WTC11 (cell line): ENCODE measurements around the gene ASS1. TPM values are rescaled to one million over a fixed set of nuclear protein-coding genes. Genes with fewer than 3 reads are reported as not detected.
A peak's percentile ranks its signal among the peaks of the same experiment; 100 is the strongest.

Source experiments
- ATAC-seq: fragments of 200-7000 bp; cut with Tn5 transposase; 2 replicates; pipeline ENCODE4 v1.10.0; 2021; ENCODE audit warnings: mild to moderate bottlenecking, moderate library complexity
- CTCF ChIA-PET: fragments of 300-600 bp; sonication (Branson Sonifier 250); formaldehyde crosslinking; loops from one replicate; lab custom pipeline; 2021; ENCODE audit warnings: antibody characterized with exemption; lab: Charles Lee
- POLR2A ChIA-PET: fragments of 350-600 bp; sonication (Branson Sonifier 250); formaldehyde crosslinking; loops from one replicate; lab custom pipeline; 2021; ENCODE audit warnings: antibody characterized with exemption; lab: Charles Lee
- DNase-seq: peaks from one replicate; pipeline ENCODE4 v3.0.0; 2021; ENCODE audit warnings: low spot score
- H3K27ac Mint-ChIP-seq: 2 replicates; pipeline ENCODE4 v1.8.0; 2021; ENCODE audit warnings: mixed read lengths
- H3K27me3 Mint-ChIP-seq: 2 replicates; pipeline ENCODE4 v1.8.0; 2021; ENCODE audit warnings: low read depth, mild to moderate bottlenecking, moderate library complexity, mixed read lengths
- H3K36me3 Mint-ChIP-seq: 2 replicates; pipeline ENCODE4 v1.8.0; 2021; ENCODE audit warnings: mixed read lengths
- H3K4me1 Mint-ChIP-seq: 2 replicates; pipeline ENCODE4 v1.8.0; 2022; ENCODE audit warnings: mixed read lengths
- H3K4me3 Mint-ChIP-seq: 2 replicates; pipeline ENCODE4 v1.8.0; 2021; ENCODE audit warnings: mild to moderate bottlenecking, moderate library complexity, mixed read lengths
- H3K9me3 Mint-ChIP-seq: 2 replicates; pipeline ENCODE4 v1.8.0; 2021; ENCODE audit warnings: mixed read lengths
- CREB1 ChIP-seq: sonication (generic); formaldehyde crosslinking; IDR thresholded peaks from 2 replicates; pipeline ENCODE4 v1.8.0; 2023; ENCODE audit warnings: mild to moderate bottlenecking, missing genetic modification reagents
- CREM ChIP-seq: sonication (generic); formaldehyde crosslinking; IDR thresholded peaks from 2 replicates; pipeline ENCODE4 v1.8.1; 2022; ENCODE audit warnings: mild to moderate bottlenecking, missing genetic modification reagents, moderate library complexity
- ETV6 ChIP-seq: sonication (generic); formaldehyde crosslinking; IDR thresholded peaks from 2 replicates; pipeline ENCODE4 v1.8.1; 2022; ENCODE audit warnings: mild to moderate bottlenecking, missing genetic modification reagents
- FOXJ3 ChIP-seq: sonication (generic); formaldehyde crosslinking; IDR thresholded peaks from 2 replicates; pipeline ENCODE4 v1.9.0; 2021; ENCODE audit warnings: missing genetic modification reagents, mild to moderate bottlenecking, borderline replicate concordance
- GABPB1 ChIP-seq: sonication (generic); formaldehyde crosslinking; IDR thresholded peaks from 2 replicates; pipeline ENCODE4 v1.8.1; 2023; ENCODE audit warnings: mild to moderate bottlenecking, missing genetic modification reagents
- NR1H2 ChIP-seq: sonication (generic); formaldehyde crosslinking; IDR thresholded peaks from 2 replicates; pipeline ENCODE4 v1.9.0; 2021; ENCODE audit warnings: mild to moderate bottlenecking, moderate library complexity, missing genetic modification reagents
- RELA ChIP-seq: sonication (generic); formaldehyde crosslinking; IDR thresholded peaks from 2 replicates; pipeline ENCODE4 v1.8.1; 2022; ENCODE audit warnings: missing genetic modification reagents, mild to moderate bottlenecking, borderline replicate concordance
- RORB ChIP-seq: fragments of 250-450 bp; sonication (Bioruptor Pico); IDR thresholded peaks from 2 replicates; pipeline ENCODE4 v1.9.0; 2021; ENCODE audit warnings: mild to moderate bottlenecking
- SMAD3 ChIP-seq: sonication (generic); formaldehyde crosslinking; IDR thresholded peaks from 2 replicates; pipeline ENCODE4 v1.8.0; 2022; ENCODE audit warnings: missing genetic modification reagents, mild to moderate bottlenecking, borderline replicate concordance
- ZBTB21 ChIP-seq: sonication (generic); formaldehyde crosslinking; IDR thresholded peaks from 2 replicates; pipeline ENCODE4 v1.8.1; 2023; ENCODE audit warnings: mild to moderate bottlenecking, missing genetic modification reagents, borderline replicate concordance
- ZNF263 ChIP-seq: sonication (generic); formaldehyde crosslinking; IDR thresholded peaks from 2 replicates; pipeline ENCODE4 v1.8.1; 2022; ENCODE audit warnings: low read depth, mild to moderate bottlenecking, moderate library complexity, missing genetic modification reagents
- ZNF396 ChIP-seq: fragments of 250-450 bp; sonication (Bioruptor Pico); IDR thresholded peaks from 2 replicates; pipeline ENCODE4 v1.8.0; 2021; ENCODE audit warnings: mild to moderate bottlenecking, moderate library complexity, borderline replicate concordance
- ZNF416 ChIP-seq: fragments of 250-450 bp; sonication (Bioruptor Pico); IDR thresholded peaks from 2 replicates; pipeline ENCODE4 v1.9.0; 2021; ENCODE audit warnings: mild to moderate bottlenecking, inconsistent platforms
- total RNA-seq: library from RNA; stranded (reverse); gene quantifications from 3 replicates; pipeline ENCODE4 v1.2.3, GENCODE V29; 2021
- TF ChIP-seq, protein P1 (sequence below): fragments of 200-600 bp; IDR thresholded peaks from 2 replicates; pipeline ENCODE4 v1.8.0; 2022; ENCODE audit warnings: antibody characterized with exemption
- TF ChIP-seq, protein P2 (sequence below): sonication (generic); formaldehyde crosslinking; IDR thresholded peaks from 2 replicates; pipeline ENCODE4 v1.8.1; 2023; ENCODE audit warnings: mild to moderate bottlenecking, missing genetic modification reagents, moderate library complexity
- TF ChIP-seq, protein P3 (sequence below): fragments of 250-450 bp; sonication (Bioruptor Pico); IDR thresholded peaks from 2 replicates; pipeline ENCODE4 v1.9.0; 2021; ENCODE audit warnings: mild to moderate bottlenecking
- TF ChIP-seq, protein P4 (sequence below): sonication (generic); formaldehyde crosslinking; IDR thresholded peaks from 2 replicates; pipeline ENCODE4 v1.8.1; 2023; ENCODE audit warnings: mild to moderate bottlenecking, missing genetic modification reagents, borderline replicate concordance
- TF ChIP-seq, protein P5 (sequence below): sonication (generic); formaldehyde crosslinking; IDR thresholded peaks from 2 replicates; pipeline ENCODE4 v1.8.0; 2023; ENCODE audit warnings: missing genetic modification reagents, mild to moderate bottlenecking, borderline replicate concordance

The ASS1 gene
- total RNA-seq, 1 experiment from 2014 or later: 95.7 TPM

DNA sequence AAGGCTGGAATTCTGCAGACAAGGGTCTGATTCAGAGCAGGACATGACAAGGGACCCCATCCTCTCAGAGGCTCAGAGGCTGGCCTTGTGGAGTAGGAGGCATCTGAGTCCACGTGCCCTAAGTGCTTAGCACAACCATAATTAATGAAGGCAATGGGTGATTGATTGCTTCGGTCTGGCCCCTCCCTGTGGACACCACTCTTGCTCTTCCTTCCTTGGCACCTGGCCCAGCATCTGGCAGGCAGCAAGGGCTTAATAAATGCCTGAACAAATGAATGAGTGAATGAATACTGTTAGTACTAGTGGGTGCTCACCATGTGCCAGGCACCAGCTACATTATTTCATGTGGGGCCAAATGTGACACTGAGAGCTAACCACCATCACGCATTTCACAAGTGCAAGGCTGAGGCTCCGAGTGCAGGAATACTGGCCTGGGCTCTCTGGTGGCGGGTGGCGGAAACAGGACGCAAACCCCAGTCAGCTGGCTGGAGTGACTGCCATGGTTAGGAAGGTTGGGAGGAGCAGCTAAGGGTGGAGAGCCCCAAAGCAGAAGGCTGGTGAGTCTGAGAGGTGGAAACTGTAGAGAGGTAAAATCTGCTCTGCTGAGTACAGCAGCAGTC lies 53.6 kb downstream of the ASS1 start:
- POLR2A ChIA-PET: no interaction called here
- no peak overlapping the region for H3K27ac Mint-ChIP-seq
- no peak overlapping the region for H3K4me3 Mint-ChIP-seq
- CTCF ChIA-PET: interaction anchor here (1.0 kb wide), 1 partner anchor 186 kb away, joined by 3 read pairs; no protein-coding TSS in a partner anchor
- peaks cover 10% of the 10 kb centered on the region for H3K9me3 Mint-ChIP-seq
- peaks cover 13% of the 10 kb centered on the region for H3K36me3 Mint-ChIP-seq
- ATAC-seq (no peak), DNase-seq (no peak)
- H3K27me3 Mint-ChIP-seq: no peaks in the 10 kb centered on the region
- no peak for TF ChIP-seq ZNF263
- no peak for TF ChIP-seq SMAD3
- TF ChIP-seq ZNF396: no peak
- no peak for TF ChIP-seq FOXJ3 (CRISPR knock-in tag)
- TF ChIP-seq, protein P1, sequence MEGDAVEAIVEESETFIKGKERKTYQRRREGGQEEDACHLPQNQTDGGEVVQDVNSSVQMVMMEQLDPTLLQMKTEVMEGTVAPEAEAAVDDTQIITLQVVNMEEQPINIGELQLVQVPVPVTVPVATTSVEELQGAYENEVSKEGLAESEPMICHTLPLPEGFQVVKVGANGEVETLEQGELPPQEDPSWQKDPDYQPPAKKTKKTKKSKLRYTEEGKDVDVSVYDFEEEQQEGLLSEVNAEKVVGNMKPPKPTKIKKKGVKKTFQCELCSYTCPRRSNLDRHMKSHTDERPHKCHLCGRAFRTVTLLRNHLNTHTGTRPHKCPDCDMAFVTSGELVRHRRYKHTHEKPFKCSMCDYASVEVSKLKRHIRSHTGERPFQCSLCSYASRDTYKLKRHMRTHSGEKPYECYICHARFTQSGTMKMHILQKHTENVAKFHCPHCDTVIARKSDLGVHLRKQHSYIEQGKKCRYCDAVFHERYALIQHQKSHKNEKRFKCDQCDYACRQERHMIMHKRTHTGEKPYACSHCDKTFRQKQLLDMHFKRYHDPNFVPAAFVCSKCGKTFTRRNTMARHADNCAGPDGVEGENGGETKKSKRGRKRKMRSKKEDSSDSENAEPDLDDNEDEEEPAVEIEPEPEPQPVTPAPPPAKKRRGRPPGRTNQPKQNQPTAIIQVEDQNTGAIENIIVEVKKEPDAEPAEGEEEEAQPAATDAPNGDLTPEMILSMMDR: no peak
- TF ChIP-seq CREB1 (CRISPR knock-in tag): no peak
- no peak for TF ChIP-seq ZNF416 (CRISPR knock-in tag)
- TF ChIP-seq, protein P2, sequence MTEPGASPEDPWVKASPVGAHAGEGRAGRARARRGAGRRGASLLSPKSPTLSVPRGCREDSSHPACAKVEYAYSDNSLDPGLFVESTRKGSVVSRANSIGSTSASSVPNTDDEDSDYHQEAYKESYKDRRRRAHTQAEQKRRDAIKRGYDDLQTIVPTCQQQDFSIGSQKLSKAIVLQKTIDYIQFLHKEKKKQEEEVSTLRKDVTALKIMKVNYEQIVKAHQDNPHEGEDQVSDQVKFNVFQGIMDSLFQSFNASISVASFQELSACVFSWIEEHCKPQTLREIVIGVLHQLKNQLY (CRISPR knock-in tag): no peak
- TF ChIP-seq ZBTB21 (CRISPR knock-in tag): no peak
- no peak for TF ChIP-seq NR1H2
- TF ChIP-seq CREM (CRISPR knock-in tag): no peak
- TF ChIP-seq, protein P3, sequence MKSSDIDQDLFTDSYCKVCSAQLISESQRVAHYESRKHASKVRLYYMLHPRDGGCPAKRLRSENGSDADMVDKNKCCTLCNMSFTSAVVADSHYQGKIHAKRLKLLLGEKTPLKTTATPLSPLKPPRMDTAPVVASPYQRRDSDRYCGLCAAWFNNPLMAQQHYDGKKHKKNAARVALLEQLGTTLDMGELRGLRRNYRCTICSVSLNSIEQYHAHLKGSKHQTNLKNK: no peak
- TF ChIP-seq, protein P4, sequence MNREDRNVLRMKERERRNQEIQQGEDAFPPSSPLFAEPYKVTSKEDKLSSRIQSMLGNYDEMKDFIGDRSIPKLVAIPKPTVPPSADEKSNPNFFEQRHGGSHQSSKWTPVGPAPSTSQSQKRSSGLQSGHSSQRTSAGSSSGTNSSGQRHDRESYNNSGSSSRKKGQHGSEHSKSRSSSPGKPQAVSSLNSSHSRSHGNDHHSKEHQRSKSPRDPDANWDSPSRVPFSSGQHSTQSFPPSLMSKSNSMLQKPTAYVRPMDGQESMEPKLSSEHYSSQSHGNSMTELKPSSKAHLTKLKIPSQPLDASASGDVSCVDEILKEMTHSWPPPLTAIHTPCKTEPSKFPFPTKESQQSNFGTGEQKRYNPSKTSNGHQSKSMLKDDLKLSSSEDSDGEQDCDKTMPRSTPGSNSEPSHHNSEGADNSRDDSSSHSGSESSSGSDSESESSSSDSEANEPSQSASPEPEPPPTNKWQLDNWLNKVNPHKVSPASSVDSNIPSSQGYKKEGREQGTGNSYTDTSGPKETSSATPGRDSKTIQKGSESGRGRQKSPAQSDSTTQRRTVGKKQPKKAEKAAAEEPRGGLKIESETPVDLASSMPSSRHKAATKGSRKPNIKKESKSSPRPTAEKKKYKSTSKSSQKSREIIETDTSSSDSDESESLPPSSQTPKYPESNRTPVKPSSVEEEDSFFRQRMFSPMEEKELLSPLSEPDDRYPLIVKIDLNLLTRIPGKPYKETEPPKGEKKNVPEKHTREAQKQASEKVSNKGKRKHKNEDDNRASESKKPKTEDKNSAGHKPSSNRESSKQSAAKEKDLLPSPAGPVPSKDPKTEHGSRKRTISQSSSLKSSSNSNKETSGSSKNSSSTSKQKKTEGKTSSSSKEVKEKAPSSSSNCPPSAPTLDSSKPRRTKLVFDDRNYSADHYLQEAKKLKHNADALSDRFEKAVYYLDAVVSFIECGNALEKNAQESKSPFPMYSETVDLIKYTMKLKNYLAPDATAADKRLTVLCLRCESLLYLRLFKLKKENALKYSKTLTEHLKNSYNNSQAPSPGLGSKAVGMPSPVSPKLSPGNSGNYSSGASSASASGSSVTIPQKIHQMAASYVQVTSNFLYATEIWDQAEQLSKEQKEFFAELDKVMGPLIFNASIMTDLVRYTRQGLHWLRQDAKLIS: no peak
- no peak for TF ChIP-seq RELA (CRISPR knock-in tag)
- no peak for TF ChIP-seq ETV6 (CRISPR knock-in tag)
- no peak for TF ChIP-seq RORB (CRISPR knock-in tag)
- H3K4me1 Mint-ChIP-seq: peaks cover 9% of the 10 kb centered on the region

DNA sequence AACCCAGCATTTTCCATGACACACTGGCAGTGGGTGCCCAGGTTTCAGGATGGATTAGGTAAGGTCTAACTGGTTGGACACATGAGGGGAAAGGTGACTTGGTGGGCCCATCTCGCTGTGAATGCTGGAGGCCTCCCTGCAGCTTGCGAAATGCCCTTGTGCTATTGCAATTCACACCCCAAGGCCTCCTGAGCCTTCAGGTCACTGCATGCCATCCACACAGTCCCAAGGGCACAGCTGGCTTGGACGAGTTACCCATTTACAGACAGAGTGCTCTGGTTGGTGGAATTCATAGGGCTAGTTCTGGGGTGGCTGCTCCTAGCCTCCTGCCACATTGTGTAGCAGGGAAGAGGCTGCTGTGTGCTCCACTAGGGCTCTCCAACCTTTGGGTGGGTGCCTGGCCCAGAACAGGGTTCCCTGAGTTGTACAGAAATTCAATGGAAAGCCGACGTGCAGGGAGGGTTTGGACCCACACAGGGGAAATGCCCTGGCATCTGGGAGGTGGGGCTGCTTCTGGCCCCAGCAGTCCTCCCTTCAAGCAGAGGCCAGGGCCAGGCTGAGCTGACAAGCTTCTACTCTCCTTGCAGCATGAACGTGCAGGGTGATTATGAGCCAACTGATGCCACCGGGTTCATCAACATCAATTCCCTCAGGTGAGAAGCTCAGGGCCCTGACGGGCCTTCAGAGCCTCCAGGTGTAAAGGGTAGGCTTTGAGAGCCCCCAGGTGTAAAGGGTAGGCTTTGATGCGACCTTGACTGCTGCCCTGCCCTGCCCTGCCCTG lies 54.3 kb downstream of the ASS1 start:
- ATAC-seq (no peak), DNase-seq (no peak)
- Mint-ChIP-seq H3K9me3 (peaks cover 10% of the 10 kb centered on the region), H3K4me1 (peaks cover 9% of the 10 kb centered on the region)
- CTCF ChIA-PET: interaction anchor here (1.0 to 1.4 kb wide), 2 partner anchors 183 to 185 kb away, joined by 3 read pairs; no protein-coding TSS in a partner anchor
- peak; percentile 99 for TF ChIP-seq GABPB1 (CRISPR knock-in tag)
- TF ChIP-seq ZBTB21 (CRISPR knock-in tag): no peak
- TF ChIP-seq, protein P5, sequence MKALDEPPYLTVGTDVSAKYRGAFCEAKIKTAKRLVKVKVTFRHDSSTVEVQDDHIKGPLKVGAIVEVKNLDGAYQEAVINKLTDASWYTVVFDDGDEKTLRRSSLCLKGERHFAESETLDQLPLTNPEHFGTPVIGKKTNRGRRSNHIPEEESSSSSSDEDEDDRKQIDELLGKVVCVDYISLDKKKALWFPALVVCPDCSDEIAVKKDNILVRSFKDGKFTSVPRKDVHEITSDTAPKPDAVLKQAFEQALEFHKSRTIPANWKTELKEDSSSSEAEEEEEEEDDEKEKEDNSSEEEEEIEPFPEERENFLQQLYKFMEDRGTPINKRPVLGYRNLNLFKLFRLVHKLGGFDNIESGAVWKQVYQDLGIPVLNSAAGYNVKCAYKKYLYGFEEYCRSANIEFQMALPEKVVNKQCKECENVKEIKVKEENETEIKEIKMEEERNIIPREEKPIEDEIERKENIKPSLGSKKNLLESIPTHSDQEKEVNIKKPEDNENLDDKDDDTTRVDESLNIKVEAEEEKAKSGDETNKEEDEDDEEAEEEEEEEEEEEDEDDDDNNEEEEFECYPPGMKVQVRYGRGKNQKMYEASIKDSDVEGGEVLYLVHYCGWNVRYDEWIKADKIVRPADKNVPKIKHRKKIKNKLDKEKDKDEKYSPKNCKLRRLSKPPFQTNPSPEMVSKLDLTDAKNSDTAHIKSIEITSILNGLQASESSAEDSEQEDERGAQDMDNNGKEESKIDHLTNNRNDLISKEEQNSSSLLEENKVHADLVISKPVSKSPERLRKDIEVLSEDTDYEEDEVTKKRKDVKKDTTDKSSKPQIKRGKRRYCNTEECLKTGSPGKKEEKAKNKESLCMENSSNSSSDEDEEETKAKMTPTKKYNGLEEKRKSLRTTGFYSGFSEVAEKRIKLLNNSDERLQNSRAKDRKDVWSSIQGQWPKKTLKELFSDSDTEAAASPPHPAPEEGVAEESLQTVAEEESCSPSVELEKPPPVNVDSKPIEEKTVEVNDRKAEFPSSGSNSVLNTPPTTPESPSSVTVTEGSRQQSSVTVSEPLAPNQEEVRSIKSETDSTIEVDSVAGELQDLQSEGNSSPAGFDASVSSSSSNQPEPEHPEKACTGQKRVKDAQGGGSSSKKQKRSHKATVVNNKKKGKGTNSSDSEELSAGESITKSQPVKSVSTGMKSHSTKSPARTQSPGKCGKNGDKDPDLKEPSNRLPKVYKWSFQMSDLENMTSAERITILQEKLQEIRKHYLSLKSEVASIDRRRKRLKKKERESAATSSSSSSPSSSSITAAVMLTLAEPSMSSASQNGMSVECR (CRISPR knock-in tag): no peak
- TF ChIP-seq, all 79 proteins: peak for 1
- Mint-ChIP-seq H3K4me3 (no peak overlapping the region), H3K36me3 (peaks cover 13% of the 10 kb centered on the region), H3K27me3 (no peaks in the 10 kb centered on the region), H3K27ac (no peak overlapping the region)
- POLR2A ChIA-PET: no interaction called here
